Measurements from ENCODE around the gene SUPT20HL1.
"Not testable (repeated sequence)": the region's sequence is repeated elsewhere in the genome, so short reads cannot be mapped to it uniquely, and the experiment has no call there.

Gene SUPT20HL1

GRCh38 chrX:24360272-24360671 is at the start of gene SUPT20HL1:
Gene SUPT20HL1 (plus strand): TSS chrX:24360639. CDS start chrX:24362761, 2,122 bp downstream.
- DNase-seq (ENCODE audit: low read depth, low spot score), result no peak

- DNase-seq (ENCODE audit: low read depth, low spot score), result not testable (repeated sequence)
Measured at GRCh38 chrX:24310916-24311315, 49.5 kb upstream of the SUPT20HL1 start.

- not testable (repeated sequence) for DNase-seq (ENCODE audit: low read depth, low spot score)
Measured at GRCh38 chrX:24311507-24312248, 48.8 kb upstream of the SUPT20HL1 start.

GRCh38 chrX:24312249-24312607 is 48.2 kb upstream of the SUPT20HL1 start:
- not testable (repeated sequence) for DNase-seq (ENCODE audit: low read depth, low spot score)

- no peak for DNase-seq (ENCODE audit: low read depth, low spot score)
Measured at GRCh38 chrX:24314019-24314635, 46.3 kb upstream of the SUPT20HL1 start, which contains the start of gene SUPT20HL2. Gene SUPT20HL2 (minus strand): TSS chrX:24314069. CDS start chrX:24313315, 754 bp downstream.

GRCh38 chrX:24316111-24316510 is 44.3 kb upstream of the SUPT20HL1 start:
- DNase-seq (ENCODE audit: low read depth, low spot score), result no peak

GRCh38 chrX:24317567-24317966 is 42.9 kb upstream of the SUPT20HL1 start:
- DNase-seq (ENCODE audit: low read depth, low spot score), result no peak

- DNase-seq (ENCODE audit: low read depth, low spot score), result no peak
Measured at GRCh38 chrX:24321741-24322395, 38.6 kb upstream of the SUPT20HL1 start.

- DNase-seq (ENCODE audit: low read depth, low spot score), result no peak
Measured at GRCh38 chrX:24325231-24325630, 35.2 kb upstream of the SUPT20HL1 start.

- DNase-seq (ENCODE audit: low read depth, low spot score), result no peak
Measured at GRCh38 chrX:24332878-24333277, 27.6 kb upstream of the SUPT20HL1 start.

GRCh38 chrX:24333371-24333770 is 27.1 kb upstream of the SUPT20HL1 start:
- no peak for DNase-seq (ENCODE audit: low read depth, low spot score)

- DNase-seq (ENCODE audit: low read depth, low spot score), result no peak
Measured at GRCh38 chrX:24334461-24334860, 26.0 kb upstream of the SUPT20HL1 start.

- no peak for DNase-seq (ENCODE audit: low read depth, low spot score)
Measured at GRCh38 chrX:24335871-24336270, 24.6 kb upstream of the SUPT20HL1 start.

GRCh38 chrX:24339911-24340310 is 20.5 kb upstream of the SUPT20HL1 start:
- DNase-seq (ENCODE audit: low read depth, low spot score), result no peak

GRCh38 chrX:24340501-24340900 is 19.9 kb upstream of the SUPT20HL1 start:
- no peak for DNase-seq (ENCODE audit: low read depth, low spot score)

GRCh38 chrX:24341795-24342194 is 18.6 kb upstream of the SUPT20HL1 start:
- DNase-seq (ENCODE audit: low read depth, low spot score), result no peak

- DNase-seq (ENCODE audit: low read depth, low spot score), result no peak
Measured at GRCh38 chrX:24343719-24344118, 16.7 kb upstream of the SUPT20HL1 start.

- DNase-seq (ENCODE audit: low read depth, low spot score), result no peak
Measured at GRCh38 chrX:24347881-24348280, 12.6 kb upstream of the SUPT20HL1 start.

- no peak for DNase-seq (ENCODE audit: low read depth, low spot score)
Measured at GRCh38 chrX:24350217-24350616, 10.2 kb upstream of the SUPT20HL1 start.

GRCh38 chrX:24355095-24355494 is 5.3 kb upstream of the SUPT20HL1 start:
- no peak for DNase-seq (ENCODE audit: low read depth, low spot score)

- DNase-seq (ENCODE audit: low read depth, low spot score), result no peak
Measured at GRCh38 chrX:24357106-24357505, 3.3 kb upstream of the SUPT20HL1 start.

- DNase-seq (ENCODE audit: low read depth, low spot score), result not testable (repeated sequence)
Measured at GRCh38 chrX:24362089-24362745, 1.8 kb downstream of the SUPT20HL1 start.
